GM18868 (cell line): ENCODE results near the gene GPR153.
"Not testable (repeated sequence)": the region's sequence is repeated elsewhere in the genome, so short reads cannot be mapped to it uniquely, and the experiment has no call there.

Experiments
- ATAC-seq: cut with Tn5 transposase; IDR thresholded peaks from one replicate; pipeline ENCODE4 v1.9.1; 2021; ENCODE audit warnings: mild to moderate bottlenecking, moderate library complexity; ENCODE audit not compliant: unreplicated experiment

Gene GPR153

DNA sequence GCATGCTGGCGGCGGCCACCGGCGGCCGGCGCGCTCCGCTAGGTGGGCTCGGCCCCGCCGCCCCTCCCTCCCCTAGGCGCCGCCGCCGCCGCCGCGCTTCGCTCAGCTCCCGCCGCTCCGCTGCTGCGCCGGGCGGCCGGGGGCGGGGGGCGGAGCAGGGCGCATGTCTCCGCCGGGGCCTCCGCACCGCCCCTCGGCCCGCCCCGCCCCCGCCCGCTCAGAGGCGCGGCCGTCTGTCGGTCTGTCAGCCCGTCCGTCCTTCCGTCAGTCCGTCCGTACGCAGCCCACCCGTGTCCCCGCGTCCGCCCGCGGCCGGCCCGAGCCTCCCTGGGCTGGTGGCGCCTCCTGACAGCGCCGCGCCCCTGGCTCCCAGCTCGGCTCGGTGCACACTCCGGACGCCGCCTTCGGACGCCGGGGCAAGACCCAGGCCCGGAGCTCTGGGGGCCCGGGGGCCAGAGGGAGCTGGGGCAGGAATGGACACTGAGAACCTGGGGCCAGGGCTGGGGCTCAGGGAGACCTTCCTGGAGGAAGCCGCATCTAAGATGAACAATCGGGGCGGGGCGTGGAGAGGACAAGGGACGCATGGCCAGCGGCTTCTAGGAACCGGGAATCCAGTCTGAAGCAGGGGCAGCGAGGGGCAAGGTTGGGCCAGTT is at the start of gene GPR153:
TSS of gene GPR153 (minus strand) at position 138 of the 654 bp plus-strand sequence. CDS start 6,193 bp downstream, outside the sequence.
- ATAC-seq, result peak; percentile 62

DNA sequence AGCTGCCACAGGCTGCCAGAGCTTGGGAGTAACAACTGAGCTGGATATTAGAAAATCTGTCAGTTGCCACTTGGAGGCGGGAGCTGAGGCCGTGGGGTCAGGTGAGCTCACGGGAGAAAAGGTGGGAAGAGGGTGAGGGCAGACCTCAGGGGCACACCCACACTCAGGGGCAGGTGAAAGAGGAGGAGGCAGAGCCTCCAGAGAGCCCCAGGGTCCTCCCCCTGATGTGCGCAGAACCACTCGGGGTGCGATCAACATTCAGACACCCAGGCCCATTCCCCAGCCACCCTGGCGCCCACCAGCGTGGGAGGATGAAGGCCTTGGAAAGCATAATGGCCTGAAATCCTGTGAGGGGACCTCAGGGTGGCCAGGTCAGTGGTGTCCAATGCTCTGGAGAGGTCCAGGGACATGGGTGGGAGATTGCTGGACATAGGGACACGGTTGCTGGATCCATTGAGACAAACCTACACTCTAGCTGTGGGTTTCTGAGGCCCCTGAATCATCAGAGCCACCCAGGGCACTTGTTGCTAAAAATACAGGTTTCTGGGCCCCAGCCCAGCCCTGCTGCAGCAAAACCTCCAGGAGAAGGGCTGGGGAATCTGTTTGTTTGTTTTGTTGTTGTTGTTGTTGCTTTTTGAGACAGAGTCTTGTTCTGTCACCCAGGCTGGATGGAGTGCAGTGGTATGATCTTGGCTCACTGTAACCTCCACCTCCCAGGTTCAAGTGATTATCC is 49.4 kb upstream of the GPR153 start:
- no peak for ATAC-seq

DNA sequence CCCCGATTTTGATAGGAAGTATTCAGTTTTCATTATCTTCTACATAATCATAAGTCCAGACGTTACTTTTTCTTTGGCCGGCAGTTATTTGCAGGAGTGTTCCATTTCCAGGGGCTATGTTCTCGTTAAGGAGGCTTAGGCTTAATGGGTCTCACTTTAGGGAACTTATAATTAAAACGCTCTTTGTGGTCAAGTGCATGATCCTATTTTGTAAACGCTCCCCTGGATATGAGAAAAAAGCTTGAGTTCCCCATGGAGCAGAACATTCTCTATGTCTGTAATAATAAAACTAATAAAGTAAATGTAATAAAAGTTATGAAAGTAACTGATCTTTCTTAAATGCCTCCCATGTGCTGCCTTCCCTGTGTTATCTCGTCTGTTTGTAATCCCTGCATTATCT is 48.7 kb upstream of the GPR153 start:
- ATAC-seq, result no peak

DNA sequence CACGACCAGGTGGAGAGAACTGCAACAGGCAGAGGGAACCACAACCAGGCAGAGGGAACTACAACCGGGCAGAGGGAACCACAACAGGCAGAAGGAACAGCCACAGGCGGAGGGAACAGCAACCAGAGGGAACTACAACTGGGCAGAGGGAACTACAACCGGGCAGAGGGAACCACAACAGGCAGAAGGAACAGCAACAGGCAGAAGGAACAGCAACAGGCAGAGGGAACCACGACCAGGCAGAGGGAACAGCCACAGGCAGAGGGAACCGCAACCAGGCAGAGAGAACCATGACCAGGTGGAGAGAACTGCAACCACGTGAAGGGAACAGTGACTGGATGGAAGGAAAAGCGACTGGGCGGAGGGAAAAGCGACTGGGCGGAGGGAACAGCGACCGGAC is 47.6 kb upstream of the GPR153 start:
- no peak for ATAC-seq

DNA sequence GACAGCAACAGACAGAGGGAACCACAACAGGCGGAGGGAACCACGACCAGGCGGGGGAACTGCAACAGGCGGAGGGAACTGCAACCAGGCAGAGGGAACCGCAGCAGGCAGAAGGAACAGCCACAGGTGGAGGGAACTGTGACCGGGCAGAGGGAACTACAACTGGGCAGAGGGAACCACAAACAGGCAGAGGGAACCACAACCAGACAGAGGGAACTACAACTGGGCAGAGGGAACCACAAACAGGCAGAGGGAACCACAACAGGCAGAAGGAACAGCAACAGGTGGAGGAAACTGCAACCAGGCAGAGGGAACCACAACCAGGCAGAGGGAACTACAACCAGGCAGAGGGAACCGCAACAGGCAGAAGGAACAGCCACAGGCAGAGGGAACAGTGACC is 46.8 kb upstream of the GPR153 start:
- ATAC-seq, result not testable (repeated sequence)

DNA sequence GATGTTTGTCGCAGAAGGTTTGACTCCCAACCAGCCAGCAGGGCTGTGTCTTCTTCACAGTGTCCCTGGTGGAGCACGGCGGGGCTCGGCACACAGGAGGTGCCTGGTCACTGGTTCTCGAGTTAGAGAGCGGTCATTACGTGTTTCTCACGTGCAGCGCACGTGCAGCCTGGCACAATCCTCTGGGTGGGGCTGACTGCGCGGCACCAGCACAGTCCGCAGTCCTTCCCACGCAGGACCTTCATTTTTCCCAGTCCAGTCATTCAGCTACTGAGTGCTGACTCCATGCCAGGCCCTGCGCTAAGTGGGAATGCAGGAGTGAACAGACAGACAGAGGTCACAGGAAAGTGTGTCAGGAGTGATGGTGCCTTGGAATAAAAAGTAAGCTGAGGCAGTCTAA is 46.2 kb upstream of the GPR153 start:
- no peak for ATAC-seq

DNA sequence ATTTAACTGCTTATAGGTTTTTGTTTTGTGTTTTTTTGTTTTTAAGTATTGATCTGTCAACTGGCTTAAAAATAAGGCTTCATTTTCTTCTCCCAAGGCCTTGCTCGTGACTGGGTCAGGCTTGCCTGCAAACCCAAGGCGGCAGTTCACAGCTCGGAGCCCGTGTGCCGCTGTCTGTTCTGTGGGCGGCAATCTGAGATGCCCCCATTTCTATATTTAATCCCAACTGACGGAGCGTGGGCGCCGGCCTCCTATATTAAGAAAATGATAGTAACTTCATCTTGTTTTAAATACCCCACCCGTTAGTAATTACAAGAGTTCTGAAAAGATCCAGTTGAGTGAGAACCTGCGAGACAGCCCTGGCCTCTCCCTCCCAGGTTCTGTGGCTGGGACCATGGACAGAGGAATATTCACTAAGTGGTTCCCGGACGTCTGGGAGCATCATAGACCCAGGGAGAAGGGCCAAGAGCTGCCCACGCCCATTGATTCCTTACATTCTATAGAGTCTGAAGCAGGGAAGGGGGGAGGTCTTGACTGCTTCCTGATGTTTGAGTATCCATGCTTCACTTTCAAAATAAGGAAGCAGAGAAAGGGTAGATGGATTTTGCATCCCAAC is 42.6 kb upstream of the GPR153 start:
- no peak for ATAC-seq

DNA sequence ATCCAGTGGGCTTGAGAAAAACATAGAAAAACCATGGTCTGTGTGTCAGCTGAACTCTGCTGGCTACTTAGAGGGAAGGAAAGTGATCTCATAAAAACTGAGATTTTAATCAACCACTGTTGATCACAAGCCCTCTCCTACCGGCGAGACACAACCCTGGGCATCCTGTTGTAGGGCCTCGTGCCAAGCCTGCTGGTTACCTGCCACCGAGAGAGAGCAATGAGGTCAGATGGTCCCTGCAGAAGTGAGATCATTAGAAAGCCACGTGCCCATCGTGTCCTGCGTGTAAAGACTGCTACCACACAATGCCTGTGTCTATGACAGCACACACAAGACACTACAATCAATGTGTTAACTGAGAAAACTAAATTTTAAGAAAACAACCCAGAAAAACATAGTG is 41.7 kb upstream of the GPR153 start:
- ATAC-seq, result no peak

DNA sequence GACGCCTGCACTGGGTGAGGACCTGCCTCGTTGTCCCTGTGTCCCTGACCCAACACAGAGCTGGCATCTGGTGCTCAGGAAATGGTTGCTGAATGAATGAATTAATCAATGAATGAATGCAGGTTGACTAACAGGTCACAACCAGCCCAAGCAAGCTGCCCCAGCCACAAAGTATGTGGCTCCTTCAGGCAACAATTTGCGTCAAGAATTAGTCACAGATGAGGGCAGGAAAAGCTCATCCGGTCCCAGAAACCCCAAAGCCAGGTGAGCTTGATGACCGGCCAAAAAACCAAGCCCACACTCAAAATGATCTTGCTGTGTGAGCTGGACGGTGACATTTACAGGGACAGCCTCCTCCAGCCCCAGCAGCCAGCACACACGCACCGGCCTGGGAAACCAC is 40.6 kb upstream of the GPR153 start:
- no peak for ATAC-seq

DNA sequence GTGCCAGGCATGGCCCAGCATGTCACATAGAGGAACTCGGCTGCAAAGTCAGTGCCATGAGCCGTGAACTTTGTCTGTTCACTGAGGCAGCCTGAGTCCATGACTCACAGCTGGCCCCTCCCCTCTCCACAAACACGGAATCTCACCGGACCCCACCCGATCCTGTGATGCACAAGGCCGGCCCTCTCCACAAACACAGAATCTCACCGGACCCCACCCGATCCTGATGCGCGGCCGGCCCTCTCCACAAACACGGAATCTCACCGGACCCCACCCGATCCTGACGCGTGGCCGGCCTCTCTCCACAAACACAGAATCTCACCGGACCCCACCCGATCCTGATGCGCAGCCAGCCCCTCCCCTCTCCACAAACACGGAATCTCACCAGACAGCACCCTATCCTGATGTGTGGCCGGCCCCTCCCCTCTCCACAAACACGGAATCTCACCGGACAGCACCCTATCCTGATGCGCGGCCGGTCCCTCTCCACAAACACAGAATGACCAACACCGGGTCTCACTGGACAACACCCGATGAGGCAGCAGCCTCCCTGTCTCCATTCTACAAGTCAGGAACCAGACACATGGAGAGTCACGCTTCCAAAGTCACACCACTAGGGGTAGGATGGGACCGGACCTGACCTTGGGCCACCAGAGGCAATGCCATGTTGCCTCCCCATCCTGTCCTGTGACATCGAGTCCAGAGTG is 39.6 kb upstream of the GPR153 start:
- no peak for ATAC-seq

DNA sequence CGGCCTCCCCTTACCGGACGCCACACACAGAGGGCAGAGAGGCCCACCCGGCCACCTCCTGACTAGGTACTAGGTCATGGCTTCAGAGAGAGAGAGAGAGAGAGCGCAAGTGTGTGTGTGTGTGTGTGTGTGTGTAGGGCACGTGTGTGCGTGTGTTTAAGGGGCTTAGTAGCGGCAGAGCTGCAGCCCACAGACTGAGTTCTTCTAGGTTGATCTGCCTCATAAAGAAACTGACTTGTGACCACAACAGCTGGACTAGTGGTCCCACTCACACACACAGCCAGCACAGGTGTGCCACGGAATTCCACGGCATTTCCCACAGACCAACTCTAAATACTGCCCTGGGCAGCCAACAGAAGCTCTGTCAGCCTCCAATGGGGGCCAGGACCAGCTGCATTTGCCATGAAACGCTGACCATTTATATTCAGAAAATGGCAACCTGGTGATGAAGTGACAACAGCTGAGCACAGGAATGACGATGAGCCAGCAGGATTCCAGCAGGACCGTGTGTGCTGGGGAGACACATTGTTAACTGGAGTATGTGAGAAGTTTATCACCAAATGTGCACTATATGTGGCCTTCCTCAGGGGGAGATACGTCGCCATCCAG is 38.8 kb upstream of the GPR153 start:
- ATAC-seq, result no peak

DNA sequence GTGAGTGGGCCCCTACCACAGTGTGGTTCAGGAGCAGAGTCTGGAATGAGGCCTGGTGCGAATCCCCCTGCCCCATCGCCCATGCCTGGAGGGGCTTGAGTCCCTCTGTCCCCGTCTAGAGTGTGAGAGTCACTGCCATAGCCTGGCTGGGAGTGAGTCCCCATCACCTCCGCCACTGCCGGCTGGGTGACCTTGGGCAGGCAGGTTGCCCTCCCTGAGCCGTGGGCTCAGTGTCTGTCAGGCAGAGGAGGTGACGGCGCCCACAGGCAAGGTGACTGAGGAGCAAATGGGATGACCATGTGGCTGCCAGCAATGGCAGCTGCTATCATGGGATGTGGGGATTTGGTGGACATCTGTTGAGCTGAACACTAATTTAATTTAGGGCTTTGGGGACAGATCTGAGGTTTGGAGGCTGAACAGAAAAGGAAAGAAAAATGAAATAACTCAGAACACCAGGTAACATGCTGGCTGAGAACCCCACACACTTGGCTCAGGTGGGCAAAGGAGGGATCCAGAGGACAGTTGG is 38.1 kb upstream of the GPR153 start:
- no peak for ATAC-seq

DNA sequence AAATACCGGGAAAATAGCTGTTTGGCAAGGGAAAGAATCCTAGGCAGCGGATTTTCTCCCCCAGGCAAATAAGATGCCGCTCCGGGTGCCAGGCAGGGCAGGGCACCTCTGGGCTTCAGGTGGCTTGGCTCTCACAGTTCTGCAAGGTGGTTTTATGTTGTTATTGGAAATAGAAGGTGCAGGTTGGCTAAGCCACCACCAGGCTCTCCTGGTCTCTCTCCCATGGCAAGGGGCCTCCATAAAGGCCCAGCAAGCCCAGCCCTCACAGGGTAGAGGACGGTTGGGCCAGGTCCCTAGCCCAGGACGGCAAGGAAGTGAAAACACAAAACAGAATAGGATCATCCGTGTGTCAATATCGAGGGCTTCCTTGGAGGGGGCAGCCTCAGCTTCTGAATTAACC is 37.6 kb upstream of the GPR153 start:
- ATAC-seq, result no peak

DNA sequence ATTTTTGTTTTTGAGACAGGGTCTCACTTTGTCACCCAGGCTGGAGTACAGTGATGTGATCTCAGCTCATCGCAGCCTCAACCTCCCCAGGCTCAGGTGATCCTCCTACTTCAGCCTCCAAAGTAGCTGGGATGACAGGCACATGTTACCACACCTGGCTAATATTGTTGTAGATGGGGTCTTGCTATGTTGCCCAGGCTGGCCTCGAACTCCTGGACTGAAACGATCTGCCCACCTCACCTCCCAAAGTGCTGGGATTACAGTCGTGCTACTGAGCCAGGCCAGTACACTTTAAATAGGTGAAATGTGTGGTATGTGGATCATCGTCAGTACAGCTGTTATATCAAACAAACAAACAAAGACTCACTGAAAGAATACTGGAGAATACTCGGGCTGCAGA is 35.0 kb upstream of the GPR153 start:
- ATAC-seq, result no peak

DNA sequence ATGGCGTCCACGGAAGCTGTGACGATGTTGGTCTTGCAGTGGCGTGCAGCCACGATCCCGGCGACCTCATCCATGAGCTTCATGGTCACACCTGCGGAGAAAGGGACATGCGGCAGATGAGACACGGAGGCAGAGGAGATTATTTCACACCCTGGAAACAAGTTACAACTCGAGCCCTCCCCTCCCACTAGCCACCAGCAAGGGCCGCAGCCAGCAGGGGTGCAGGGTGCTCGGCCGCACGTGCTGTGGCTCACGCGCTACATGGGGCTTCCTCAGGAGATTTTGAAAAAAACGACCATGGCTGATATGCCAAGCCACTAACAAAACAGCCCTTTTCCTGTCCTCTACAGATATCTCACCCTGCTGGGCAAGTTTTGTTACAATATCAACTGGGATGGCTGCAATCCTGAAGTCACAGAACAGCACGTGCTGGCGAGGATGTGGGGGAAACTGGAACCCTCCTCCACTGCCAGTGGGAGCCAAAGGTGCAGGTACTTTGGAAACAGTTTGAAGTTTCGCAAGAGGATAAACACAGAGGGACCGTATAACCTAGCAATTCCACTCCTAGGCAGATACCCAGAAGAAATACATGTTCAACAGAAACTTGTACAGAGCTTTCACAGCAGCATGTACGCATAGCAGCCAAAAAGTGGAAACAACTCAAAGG is 34.1 kb upstream of the GPR153 start:
- no peak for ATAC-seq

DNA sequence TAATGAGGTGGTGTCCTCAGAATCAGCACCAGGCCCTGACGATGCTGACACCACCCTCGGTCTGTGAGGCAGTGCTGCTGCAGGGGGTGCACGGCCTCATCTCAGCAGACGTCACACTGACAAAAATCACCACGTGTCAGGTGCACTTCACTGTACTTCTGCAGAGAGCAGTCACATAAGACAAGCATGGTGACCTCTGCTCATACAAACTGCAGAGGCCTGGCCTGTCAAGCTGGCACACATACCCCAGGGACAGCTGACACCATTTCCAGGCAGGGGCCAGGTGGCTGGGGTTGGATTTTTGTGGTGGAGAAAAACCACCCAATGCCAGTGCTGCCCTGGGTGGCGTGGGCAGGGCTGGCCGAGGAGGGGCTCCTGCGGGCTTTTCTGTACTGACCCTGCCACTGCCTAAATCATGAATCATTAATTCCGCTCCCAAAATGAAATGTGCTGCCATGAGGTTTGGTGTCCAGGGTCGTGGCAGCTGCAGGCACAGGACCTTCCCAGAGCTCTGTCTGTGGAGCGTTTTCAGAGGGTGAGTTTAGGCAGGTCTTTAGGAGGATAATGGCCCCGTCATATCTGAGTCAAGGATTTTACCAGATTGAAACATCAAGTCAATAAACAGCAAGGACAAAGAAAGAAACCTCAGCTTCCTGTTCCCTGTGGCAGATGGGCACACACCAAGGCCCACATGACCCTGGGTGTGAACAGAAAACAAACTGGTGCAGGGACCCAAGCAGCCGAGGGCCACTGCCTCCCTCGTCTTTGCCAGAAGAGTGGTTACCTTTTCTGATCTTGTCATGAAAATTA is 33.4 kb upstream of the GPR153 start:
- no peak for ATAC-seq

DNA sequence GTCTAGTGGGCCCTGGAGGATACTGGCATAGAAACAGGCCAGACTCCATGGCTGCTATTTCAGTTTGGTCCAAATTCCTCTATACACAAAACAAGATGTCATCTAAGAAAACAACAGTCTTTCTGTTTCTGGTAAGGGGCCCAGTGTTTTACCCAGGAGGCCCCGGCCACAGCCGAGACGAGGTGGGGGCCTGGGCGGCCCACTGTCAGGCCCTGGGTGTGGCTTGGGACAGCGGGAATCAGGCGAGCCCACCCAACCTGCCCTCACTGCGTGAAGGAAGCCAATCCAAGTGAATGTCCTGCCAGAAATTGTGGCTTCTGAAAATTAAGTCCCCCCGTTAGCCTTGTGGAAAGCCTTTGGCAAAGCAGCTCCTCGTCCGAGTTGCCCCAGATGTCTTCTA is 31.2 kb upstream of the GPR153 start:
- no peak for ATAC-seq

DNA sequence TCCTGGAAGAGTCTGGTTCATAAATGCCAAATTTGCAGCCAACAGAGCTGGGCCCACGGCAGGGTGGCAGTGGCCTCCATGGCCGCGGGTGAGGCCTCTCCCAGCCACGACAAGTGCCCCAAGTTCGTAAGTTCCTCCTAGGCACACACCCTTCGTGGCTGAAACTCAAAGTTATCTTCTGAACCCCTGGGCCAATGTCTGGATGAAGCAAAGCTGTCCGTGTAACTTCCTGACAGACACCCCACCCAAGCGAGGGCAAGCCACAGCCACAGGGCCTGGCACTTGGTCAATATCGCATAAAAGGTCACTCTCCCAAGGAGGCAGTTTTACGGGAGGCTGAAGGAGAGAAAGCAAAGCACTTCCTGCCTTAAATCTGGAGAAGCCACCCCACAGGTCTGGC is 27.8 kb upstream of the GPR153 start:
- ATAC-seq, result no peak

DNA sequence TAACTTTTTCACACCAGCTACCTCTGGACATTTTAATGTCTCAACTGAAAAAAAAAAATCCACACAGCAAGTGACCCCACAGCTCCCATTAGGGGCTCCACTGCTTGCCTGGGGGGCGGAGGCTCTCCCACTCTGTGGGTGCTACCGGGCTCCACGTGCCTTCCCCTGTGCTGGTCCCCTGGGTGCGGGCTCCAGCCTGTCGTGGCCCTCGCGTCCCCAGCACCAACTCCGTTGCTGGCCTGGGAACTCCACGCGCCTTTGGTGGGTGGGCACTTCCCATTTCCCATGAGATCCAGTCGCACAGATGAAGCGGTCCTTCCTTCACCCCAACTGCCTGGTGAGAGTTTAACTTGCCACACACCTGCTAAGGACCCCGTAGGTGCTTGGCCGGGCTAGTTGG is 27.1 kb upstream of the GPR153 start:
- no peak for ATAC-seq

DNA sequence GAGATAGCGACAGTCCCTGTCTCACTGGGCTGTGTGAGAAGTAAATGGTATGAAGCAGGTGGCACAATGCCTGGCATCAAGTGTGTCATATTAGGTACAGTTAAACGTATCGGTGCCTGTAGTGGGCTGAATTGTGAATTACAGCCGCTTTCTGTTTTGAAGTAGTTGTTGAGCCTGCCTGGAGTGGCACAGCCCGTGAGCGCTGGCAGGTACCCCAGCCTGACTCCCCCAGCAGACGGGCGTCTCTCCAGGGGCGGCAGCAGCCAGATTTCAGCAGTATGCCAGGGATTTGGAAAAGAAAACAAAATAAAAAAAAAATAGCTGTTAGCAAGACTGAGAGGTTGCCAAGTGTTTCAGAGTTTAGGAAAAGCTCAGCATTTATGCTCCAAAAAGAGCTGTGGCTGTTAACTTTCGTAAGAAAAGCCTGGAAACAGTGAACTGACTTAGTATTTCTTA is 26.6 kb upstream of the GPR153 start:
- no peak for ATAC-seq
